ENCODE measurements around the gene CASQ1. TPM values are rescaled to one million over a fixed set of nuclear protein-coding genes. Genes with fewer than 3 reads are reported as not detected.
A peak's percentile ranks its signal among the peaks of the same experiment; 100 is the strongest.

CASQ1 gene
- total RNA-seq, 6 donors from 2014 or later = 0.17 to 0.91 TPM; not detected in 4

DNA sequence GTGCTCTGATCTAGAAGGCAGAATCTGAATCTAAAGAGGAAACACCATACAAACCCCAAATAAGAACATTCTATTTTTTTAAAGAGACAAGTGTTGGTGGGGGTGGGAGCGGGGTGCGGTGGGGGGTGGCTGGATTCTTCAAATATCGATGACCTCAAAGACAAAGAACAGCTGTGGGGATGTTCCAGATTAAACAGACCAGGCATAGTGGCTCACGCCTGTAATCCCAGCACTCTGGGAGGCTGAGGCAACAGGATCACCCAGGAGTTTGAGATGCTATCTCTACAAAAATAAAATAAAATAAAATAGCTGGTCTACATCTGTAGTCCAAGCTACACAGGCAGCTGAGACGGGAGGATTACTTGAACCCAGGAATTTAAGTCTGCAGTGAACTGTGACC is 34.0 kb upstream of the CASQ1 start:
- Histone ChIP-seq H3K4me3 (no peak overlapping the region), H3K36me3 (no peaks in the 10 kb centered on the region), H3K27ac (no peak overlapping the region), H3K4me1 (peaks cover 0 to 7% (median 0%) of the 10 kb centered on the region in 4 donors), H3K27me3 (no peaks in the 10 kb centered on the region), H3K9me3 (no peaks in the 10 kb centered on the region)
- ATAC-seq (ENCODE audit: low FRiP score in 2 of 2) (no peak), DNase-seq (no peak)
- WGBS, 2 donors = 92 to 96% methylated on average over 5 of the region's 5 CpGs
- TF ChIP-seq, protein P1, sequence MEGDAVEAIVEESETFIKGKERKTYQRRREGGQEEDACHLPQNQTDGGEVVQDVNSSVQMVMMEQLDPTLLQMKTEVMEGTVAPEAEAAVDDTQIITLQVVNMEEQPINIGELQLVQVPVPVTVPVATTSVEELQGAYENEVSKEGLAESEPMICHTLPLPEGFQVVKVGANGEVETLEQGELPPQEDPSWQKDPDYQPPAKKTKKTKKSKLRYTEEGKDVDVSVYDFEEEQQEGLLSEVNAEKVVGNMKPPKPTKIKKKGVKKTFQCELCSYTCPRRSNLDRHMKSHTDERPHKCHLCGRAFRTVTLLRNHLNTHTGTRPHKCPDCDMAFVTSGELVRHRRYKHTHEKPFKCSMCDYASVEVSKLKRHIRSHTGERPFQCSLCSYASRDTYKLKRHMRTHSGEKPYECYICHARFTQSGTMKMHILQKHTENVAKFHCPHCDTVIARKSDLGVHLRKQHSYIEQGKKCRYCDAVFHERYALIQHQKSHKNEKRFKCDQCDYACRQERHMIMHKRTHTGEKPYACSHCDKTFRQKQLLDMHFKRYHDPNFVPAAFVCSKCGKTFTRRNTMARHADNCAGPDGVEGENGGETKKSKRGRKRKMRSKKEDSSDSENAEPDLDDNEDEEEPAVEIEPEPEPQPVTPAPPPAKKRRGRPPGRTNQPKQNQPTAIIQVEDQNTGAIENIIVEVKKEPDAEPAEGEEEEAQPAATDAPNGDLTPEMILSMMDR (IDR thresholded peaks at IDR 0.05) = no peak
- no peak for TF ChIP-seq POLR2AphosphoS5 (IDR thresholded peaks at IDR 0.05)
- TF ChIP-seq EP300 (IDR thresholded peaks at IDR 0.05) = no peak
- no peak for TF ChIP-seq POLR2A (IDR thresholded peaks at IDR 0.05)

DNA sequence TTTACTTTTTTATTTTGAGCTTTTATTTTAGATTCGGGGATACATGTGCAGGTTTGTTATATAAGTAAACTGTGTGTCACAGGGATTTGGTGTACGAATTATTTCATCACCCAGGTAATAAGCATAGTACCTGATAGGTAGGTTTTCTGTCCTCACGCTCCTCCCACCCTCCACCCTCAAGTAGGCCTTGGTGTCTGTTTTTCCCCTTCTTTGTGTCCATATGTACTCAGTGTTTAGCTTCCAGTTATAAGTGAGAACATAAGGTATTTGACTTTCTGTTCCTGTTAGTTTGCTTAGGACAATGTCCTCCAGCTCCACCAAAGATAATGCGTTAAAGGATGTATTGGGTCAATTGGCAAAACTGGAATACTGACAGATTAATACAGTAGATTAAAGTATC is 33.2 kb upstream of the CASQ1 start:
- Histone ChIP-seq H3K4me1 (peaks cover 0 to 7% (median under 1%) of the 10 kb centered on the region in 4 donors), H3K27ac (no peak overlapping the region), H3K9me3 (no peaks in the 10 kb centered on the region), H3K36me3 (no peaks in the 10 kb centered on the region), H3K27me3 (no peaks in the 10 kb centered on the region), H3K4me3 (no peak overlapping the region)
- no peak for ATAC-seq (ENCODE audit: low FRiP score in 2 of 2)
- TF ChIP-seq POLR2AphosphoS5 (IDR thresholded peaks at IDR 0.05) (no peak), EP300 (IDR thresholded peaks at IDR 0.05) (no peak), POLR2A (IDR thresholded peaks at IDR 0.05) (no peak)
- TF ChIP-seq, protein P1 (IDR thresholded peaks at IDR 0.05) = no peak
- DNase-seq = no peak
- 71 to 72% methylated on average over 4 of the region's 4 CpGs for WGBS, 2 donors

DNA sequence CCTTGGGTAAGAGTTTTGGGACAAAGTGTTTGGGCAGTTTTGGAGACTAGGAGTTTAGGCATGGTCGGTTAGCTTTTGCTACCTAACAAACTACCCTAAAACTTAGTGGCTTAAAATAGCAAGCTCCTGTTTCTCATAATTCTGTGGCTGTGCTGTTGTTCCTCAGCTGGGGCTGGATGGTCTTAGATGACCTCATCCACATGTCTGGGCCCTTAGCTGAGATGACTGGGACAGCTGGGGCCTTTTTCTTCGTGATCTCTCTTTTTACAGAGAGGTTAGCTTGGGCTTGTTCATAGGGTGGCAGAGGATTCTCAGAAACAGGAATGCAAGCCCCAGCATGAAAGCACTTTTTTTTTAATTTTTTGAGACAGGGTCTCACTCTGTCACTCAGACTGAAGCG is 32.3 kb upstream of the CASQ1 start:
- Histone ChIP-seq H3K27ac (no peak overlapping the region), H3K36me3 (no peaks in the 10 kb centered on the region), H3K4me3 (no peak overlapping the region), H3K4me1 (peaks cover 0 to 7% (median 3%) of the 10 kb centered on the region in 4 donors), H3K27me3 (no peaks in the 10 kb centered on the region), H3K9me3 (no peaks in the 10 kb centered on the region)
- WGBS, 2 donors = 76 to 90% methylated on average over 3 of the region's 3 CpGs
- no peak for TF ChIP-seq EP300 (IDR thresholded peaks at IDR 0.05)
- no peak for TF ChIP-seq POLR2AphosphoS5 (IDR thresholded peaks at IDR 0.05)
- TF ChIP-seq, protein P1 (IDR thresholded peaks at IDR 0.05) = no peak
- TF ChIP-seq POLR2A (IDR thresholded peaks at IDR 0.05) = no peak
- DNase-seq (no peak), ATAC-seq (ENCODE audit: low FRiP score in 2 of 2) (no peak)

DNA sequence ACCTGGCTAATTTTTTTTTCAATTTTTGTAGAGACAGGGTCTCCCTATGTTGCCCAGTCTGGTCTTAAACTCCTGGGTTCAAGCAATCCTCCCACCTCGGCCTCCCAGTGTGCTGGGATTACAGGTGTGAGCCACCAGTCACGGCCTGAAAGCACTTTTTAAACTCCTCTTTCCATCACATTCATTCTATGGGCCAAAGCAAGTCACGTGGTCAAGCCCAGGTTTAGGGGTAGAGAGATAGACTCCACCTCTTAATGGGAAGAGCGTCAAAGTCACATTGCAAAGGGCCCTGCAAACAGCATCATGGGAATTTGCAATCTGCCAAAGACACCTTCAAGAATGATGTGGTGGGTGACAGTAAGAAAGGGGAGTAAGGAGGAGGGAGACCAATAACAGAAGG is 31.8 kb upstream of the CASQ1 start:
- Histone ChIP-seq H3K4me3 (no peak overlapping the region), H3K36me3 (no peaks in the 10 kb centered on the region), H3K9me3 (no peaks in the 10 kb centered on the region), H3K4me1 (peaks cover 0 to 7% (median 3%) of the 10 kb centered on the region in 4 donors), H3K27ac (no peak overlapping the region), H3K27me3 (no peaks in the 10 kb centered on the region)
- no peak for ATAC-seq (ENCODE audit: low FRiP score in 2 of 2)
- TF ChIP-seq, protein P1 (IDR thresholded peaks at IDR 0.05) = no peak
- no peak for TF ChIP-seq POLR2A (IDR thresholded peaks at IDR 0.05)
- no peak for TF ChIP-seq POLR2AphosphoS5 (IDR thresholded peaks at IDR 0.05)
- TF ChIP-seq EP300 (IDR thresholded peaks at IDR 0.05) = no peak
- no peak for DNase-seq
- 77 to 87% methylated on average over 4 of the region's 4 CpGs for WGBS, 2 donors

DNA sequence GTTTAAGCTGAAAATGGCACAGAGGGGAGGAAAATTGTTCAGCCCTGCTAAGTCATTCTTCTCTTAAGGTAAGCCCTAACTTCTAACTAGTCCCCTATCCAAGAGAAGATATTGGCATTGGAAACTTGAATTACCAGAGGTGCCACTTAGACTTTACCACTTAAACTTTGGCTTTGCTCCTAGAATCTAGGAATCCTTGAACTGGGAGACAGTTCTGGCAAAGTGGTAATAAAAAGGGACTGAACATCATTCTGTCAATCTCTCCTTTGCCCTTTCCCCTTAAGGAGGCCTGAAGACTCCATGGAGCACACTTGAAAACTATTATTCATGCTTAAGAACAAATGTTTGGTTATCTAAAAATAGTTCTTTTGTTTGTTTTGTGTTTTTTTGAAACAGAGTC is 30.5 kb upstream of the CASQ1 start:
- Histone ChIP-seq H3K27me3 (no peaks in the 10 kb centered on the region), H3K36me3 (no peaks in the 10 kb centered on the region), H3K9me3 (no peaks in the 10 kb centered on the region), H3K4me1 (peaks cover 0 to 7% (median 3%) of the 10 kb centered on the region in 4 donors), H3K4me3 (no peak overlapping the region), H3K27ac (no peak overlapping the region)
- ATAC-seq (ENCODE audit: low FRiP score in 2 of 2) = peak; percentile 30 to 83
- peak in 2 of 4 donors; percentile 16 to 66 for TF ChIP-seq EP300 (IDR thresholded peaks at IDR 0.05)
- TF ChIP-seq, protein P1 (IDR thresholded peaks at IDR 0.05) = no peak
- no peak for DNase-seq
